ENCODE data around the gene FCAMR. TPM values are rescaled to one million over a fixed set of nuclear protein-coding genes. Genes with fewer than 3 reads are reported as not detected.

Gene FCAMR
- total RNA-seq, 1 donor from 2014 or later = not detected

- H3K79me2 ChIP-seq (ENCODE audit: insufficient read depth, low read length) = no peaks in the 10 kb centered on the region
- DNase-seq (ENCODE audit: low read depth) (peak; percentile 70), FAIRE-seq (no peak)
- no peaks in the 10 kb centered on the region for H4K20me1 ChIP-seq (ENCODE audit: insufficient read depth, low read length)
- Mint-ChIP-seq H3K27me3 (ENCODE audit: low read depth, unreplicated experiment) (no peaks in the 10 kb centered on the region), H3K36me3 (ENCODE audit: low read depth, unreplicated experiment) (no peaks in the 10 kb centered on the region), H3K9me3 (ENCODE audit: unreplicated experiment) (peaks cover 12% of the 10 kb centered on the region), H3K27ac (ENCODE audit: unreplicated experiment) (peak overlapping the region; percentile 79), H3K4me1 (ENCODE audit: low read depth, unreplicated experiment) (peaks cover 16% of the 10 kb centered on the region), H3K4me3 (ENCODE audit: unreplicated experiment) (no peak overlapping the region)
- no peak overlapping the region for H3K4me2 ChIP-seq (ENCODE audit: low read length)
- H3K27me3 ChIP-seq (ENCODE audit: insufficient read depth, low read length) = no peaks in the 10 kb centered on the region
- no peaks in the 10 kb centered on the region for H3K36me3 ChIP-seq (ENCODE audit: insufficient read depth, low read length)
- no peak overlapping the region for H3K27ac ChIP-seq (ENCODE audit: low read depth, low read length)
- peaks cover 4% of the 10 kb centered on the region for H3K9me3 ChIP-seq (ENCODE audit: insufficient read depth, low read depth, low read length)
- H3K4me1 ChIP-seq (ENCODE audit: insufficient read depth, low read length) = peaks cover 9% of the 10 kb centered on the region
- no peak overlapping the region for H3K9ac ChIP-seq (ENCODE audit: low read length)
- peak; percentile 78 for TF ChIP-seq CTCF (IDR thresholded peaks at IDR 0.05; ENCODE audit: insufficient read depth, low read depth, low read length)
- TF ChIP-seq EZH2 (IDR thresholded peaks at IDR 0.05; ENCODE audit: insufficient read depth, low read length) = no peak
- peak overlapping the region; percentile 35 for H2AFZ ChIP-seq (ENCODE audit: low read depth, low read length)
- H3K4me3 ChIP-seq (ENCODE audit: insufficient read depth, low read depth, low read length) = no peak overlapping the region
Measured at GRCh38 chr1:207004931-207005830, 34.9 kb upstream of the FCAMR start.

GRCh38 chr1:207003210-207003609 is 33.0 kb upstream of the FCAMR start:
- Histone ChIP-seq H3K4me1 (ENCODE audit: insufficient read depth, low read length) (peaks cover 9% of the 10 kb centered on the region), H4K20me1 (ENCODE audit: insufficient read depth, low read length) (no peaks in the 10 kb centered on the region), H3K9ac (ENCODE audit: low read length) (no peak overlapping the region), H3K4me3 (ENCODE audit: insufficient read depth, low read depth, low read length) (no peak overlapping the region), H3K79me2 (ENCODE audit: insufficient read depth, low read length) (no peaks in the 10 kb centered on the region), H3K36me3 (ENCODE audit: insufficient read depth, low read length) (no peaks in the 10 kb centered on the region), H3K9me3 (ENCODE audit: insufficient read depth, low read depth, low read length) (peaks cover 2% of the 10 kb centered on the region), H3K27ac (ENCODE audit: low read depth, low read length) (no peak overlapping the region), H3K4me2 (ENCODE audit: low read length) (no peak overlapping the region), H2AFZ (ENCODE audit: low read depth, low read length) (no peak overlapping the region), H3K27me3 (ENCODE audit: insufficient read depth, low read length) (no peaks in the 10 kb centered on the region)
- no peak for FAIRE-seq
- H3K9me3 Mint-ChIP-seq (ENCODE audit: unreplicated experiment) = peaks cover 2% of the 10 kb centered on the region
- no peak overlapping the region for H3K27ac Mint-ChIP-seq (ENCODE audit: unreplicated experiment)
- peaks cover 14% of the 10 kb centered on the region for H3K4me1 Mint-ChIP-seq (ENCODE audit: low read depth, unreplicated experiment)
- no peaks in the 10 kb centered on the region for H3K27me3 Mint-ChIP-seq (ENCODE audit: low read depth, unreplicated experiment)
- no peak overlapping the region for H3K4me3 Mint-ChIP-seq (ENCODE audit: unreplicated experiment)
- no peaks in the 10 kb centered on the region for H3K36me3 Mint-ChIP-seq (ENCODE audit: low read depth, unreplicated experiment)
- no peak for DNase-seq (ENCODE audit: low read depth)
- TF ChIP-seq CTCF (IDR thresholded peaks at IDR 0.05; ENCODE audit: insufficient read depth, low read depth, low read length) (no peak), EZH2 (IDR thresholded peaks at IDR 0.05; ENCODE audit: insufficient read depth, low read length) (no peak)

GRCh38 chr1:207002724-207003146 is 32.5 kb upstream of the FCAMR start:
- Mint-ChIP-seq H3K4me3 (ENCODE audit: unreplicated experiment) (no peak overlapping the region), H3K27me3 (ENCODE audit: low read depth, unreplicated experiment) (no peaks in the 10 kb centered on the region), H3K27ac (ENCODE audit: unreplicated experiment) (no peak overlapping the region), H3K9me3 (ENCODE audit: unreplicated experiment) (peaks cover 2% of the 10 kb centered on the region), H3K4me1 (ENCODE audit: low read depth, unreplicated experiment) (peaks cover 14% of the 10 kb centered on the region), H3K36me3 (ENCODE audit: low read depth, unreplicated experiment) (no peaks in the 10 kb centered on the region)
- Histone ChIP-seq H2AFZ (ENCODE audit: low read depth, low read length) (no peak overlapping the region), H3K9me3 (ENCODE audit: insufficient read depth, low read depth, low read length) (no peaks in the 10 kb centered on the region), H3K27ac (ENCODE audit: low read depth, low read length) (no peak overlapping the region), H3K4me1 (ENCODE audit: insufficient read depth, low read length) (peaks cover 9% of the 10 kb centered on the region), H3K36me3 (ENCODE audit: insufficient read depth, low read length) (no peaks in the 10 kb centered on the region), H3K9ac (ENCODE audit: low read length) (no peak overlapping the region), H4K20me1 (ENCODE audit: insufficient read depth, low read length) (no peaks in the 10 kb centered on the region), H3K4me3 (ENCODE audit: insufficient read depth, low read depth, low read length) (no peak overlapping the region), H3K27me3 (ENCODE audit: insufficient read depth, low read length) (no peaks in the 10 kb centered on the region), H3K79me2 (ENCODE audit: insufficient read depth, low read length) (no peaks in the 10 kb centered on the region), H3K4me2 (ENCODE audit: low read length) (no peak overlapping the region)
- TF ChIP-seq EZH2 (IDR thresholded peaks at IDR 0.05; ENCODE audit: insufficient read depth, low read length) = no peak
- no peak for TF ChIP-seq CTCF (IDR thresholded peaks at IDR 0.05; ENCODE audit: insufficient read depth, low read depth, low read length)
- FAIRE-seq (no peak), DNase-seq (ENCODE audit: low read depth) (peak; percentile 63)

Measured in astrocyte (in vitro differentiated cells and primary cell).